ENCODE data around the gene CD28. TPM values are rescaled to one million over a fixed set of nuclear protein-coding genes. Genes with fewer than 3 reads are reported as not detected.

Gene CD28
- total RNA-seq, 2 donors from 2014 or later: not detected

DNA sequence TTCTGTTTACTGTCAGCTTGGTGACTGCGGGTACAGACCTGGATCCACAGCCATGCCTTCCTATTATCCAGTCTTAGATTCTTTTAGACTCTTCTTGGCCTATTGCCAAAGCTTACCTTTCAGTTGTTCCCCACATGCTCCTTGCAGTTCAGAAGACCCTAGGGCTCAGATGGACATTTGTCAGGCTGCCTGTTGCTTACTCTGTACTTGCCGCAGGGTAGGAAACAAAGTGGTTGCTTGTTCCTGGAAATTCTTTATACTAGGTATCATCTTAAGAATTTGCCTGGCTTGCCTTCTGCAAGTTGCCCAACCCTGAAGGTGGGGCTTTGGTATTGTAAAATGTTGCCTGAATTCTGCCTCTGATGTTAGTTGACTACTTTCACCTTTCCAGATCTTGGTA is 24.4 kb downstream of the CD28 start:
- peaks cover 7% of the 10 kb centered on the region for H3K4me1 Mint-ChIP-seq
- H3K27me3 Mint-ChIP-seq (ENCODE audit: insufficient read depth): no peaks in the 10 kb centered on the region
- H3K27ac Mint-ChIP-seq: no peak overlapping the region
- WGBS, 2 experiments (ENCODE audit: insufficient coverage in 1 of 2, insufficient read length in 1 of 2): 91 to 94% methylated on average over 2 of the region's 2 CpGs
- Histone ChIP-seq H3K27ac (ENCODE audit: low read depth, low read length) (no peak overlapping the region), H3K9me3 (ENCODE audit: control insufficient read depth, low read length) (no peaks in the 10 kb centered on the region), H3K4me3 (ENCODE audit: low read length) (no peak overlapping the region), H3K9ac (ENCODE audit: extremely low read depth, low read length, poor library complexity, severe bottlenecking) (no peak overlapping the region), H3K27me3 (ENCODE audit: control insufficient read depth, insufficient read depth, low read length, poor library complexity, severe bottlenecking) (no peaks in the 10 kb centered on the region), H3K36me3 (ENCODE audit: control insufficient read depth, insufficient read depth, low read length) (no peaks in the 10 kb centered on the region), H3K4me1 (ENCODE audit: control insufficient read depth, insufficient read depth, low read length) (no peaks in the 10 kb centered on the region)
- no peak for DNase-seq
- no peak for TF ChIP-seq CTCF (conservative IDR thresholded peaks at IDR 0.05)
- no peaks in the 10 kb centered on the region for H3K36me3 Mint-ChIP-seq (ENCODE audit: low read depth)
- H3K4me3 Mint-ChIP-seq: no peak overlapping the region
- no peaks in the 10 kb centered on the region for H3K9me3 Mint-ChIP-seq

DNA sequence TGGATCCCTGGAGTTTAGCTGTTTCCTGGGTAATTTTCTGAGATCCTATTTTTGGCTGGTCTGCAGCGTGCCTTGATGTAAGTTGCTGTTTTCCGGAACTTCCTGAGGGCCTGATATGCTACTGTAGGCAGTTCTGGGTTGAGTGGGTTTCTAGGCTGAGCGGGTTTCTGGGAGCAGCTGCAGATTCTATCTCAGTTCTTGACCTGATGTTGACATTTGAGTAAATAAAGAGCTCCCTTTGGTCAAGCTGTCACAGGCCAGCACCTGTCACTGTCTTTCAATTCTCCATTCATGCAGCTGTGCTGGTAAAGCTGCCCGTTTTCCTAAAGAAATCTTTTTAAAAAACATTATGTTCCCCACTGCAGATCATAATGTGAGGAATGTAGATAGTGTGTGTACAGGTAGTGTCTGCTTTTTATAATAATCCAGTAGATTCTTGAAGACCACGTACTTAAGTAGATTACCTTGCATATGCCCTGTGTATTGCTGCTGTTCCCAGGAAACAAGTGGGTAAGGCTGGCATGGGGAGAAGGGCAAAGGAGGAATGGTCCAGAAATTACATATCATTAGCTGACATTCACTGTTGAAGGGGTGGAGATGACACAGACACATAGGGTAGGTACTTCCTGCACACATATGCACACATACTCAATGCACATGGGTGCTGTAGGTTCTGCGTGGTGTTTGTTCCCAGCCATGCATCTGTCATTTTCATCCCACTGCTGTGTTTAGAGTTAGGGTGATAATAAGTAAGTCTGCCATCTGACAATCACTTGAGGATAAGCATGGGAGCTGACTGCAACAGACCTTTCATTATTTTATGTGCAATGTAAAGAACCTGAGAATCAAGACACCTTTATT is 25.9 kb downstream of the CD28 start:
- H3K27me3 ChIP-seq (ENCODE audit: control insufficient read depth, insufficient read depth, low read length, poor library complexity, severe bottlenecking): no peaks in the 10 kb centered on the region
- H3K36me3 ChIP-seq (ENCODE audit: control insufficient read depth, insufficient read depth, low read length): no peaks in the 10 kb centered on the region
- no peak for DNase-seq
- no peaks in the 10 kb centered on the region for H3K9me3 ChIP-seq (ENCODE audit: control insufficient read depth, low read length)
- no peak for TF ChIP-seq CTCF (conservative IDR thresholded peaks at IDR 0.05)
- no peaks in the 10 kb centered on the region for H3K27me3 Mint-ChIP-seq (ENCODE audit: insufficient read depth)
- no peaks in the 10 kb centered on the region for H3K4me1 ChIP-seq (ENCODE audit: control insufficient read depth, insufficient read depth, low read length)
- 90 to 92% methylated on average over 4 to 6 of the region's 6 CpGs for WGBS, 2 experiments (ENCODE audit: insufficient coverage in 1 of 2, insufficient read length in 1 of 2)
- peaks cover 7% of the 10 kb centered on the region for H3K4me1 Mint-ChIP-seq
- no peaks in the 10 kb centered on the region for H3K36me3 Mint-ChIP-seq (ENCODE audit: low read depth)
- no peaks in the 10 kb centered on the region for H3K9me3 Mint-ChIP-seq
- no peak overlapping the region for H3K4me3 ChIP-seq (ENCODE audit: low read length)
- H3K27ac ChIP-seq (ENCODE audit: low read depth, low read length): no peak overlapping the region
- H3K27ac Mint-ChIP-seq: no peak overlapping the region
- H3K9ac ChIP-seq (ENCODE audit: extremely low read depth, low read length, poor library complexity, severe bottlenecking): no peak overlapping the region
- no peak overlapping the region for H3K4me3 Mint-ChIP-seq

DNA sequence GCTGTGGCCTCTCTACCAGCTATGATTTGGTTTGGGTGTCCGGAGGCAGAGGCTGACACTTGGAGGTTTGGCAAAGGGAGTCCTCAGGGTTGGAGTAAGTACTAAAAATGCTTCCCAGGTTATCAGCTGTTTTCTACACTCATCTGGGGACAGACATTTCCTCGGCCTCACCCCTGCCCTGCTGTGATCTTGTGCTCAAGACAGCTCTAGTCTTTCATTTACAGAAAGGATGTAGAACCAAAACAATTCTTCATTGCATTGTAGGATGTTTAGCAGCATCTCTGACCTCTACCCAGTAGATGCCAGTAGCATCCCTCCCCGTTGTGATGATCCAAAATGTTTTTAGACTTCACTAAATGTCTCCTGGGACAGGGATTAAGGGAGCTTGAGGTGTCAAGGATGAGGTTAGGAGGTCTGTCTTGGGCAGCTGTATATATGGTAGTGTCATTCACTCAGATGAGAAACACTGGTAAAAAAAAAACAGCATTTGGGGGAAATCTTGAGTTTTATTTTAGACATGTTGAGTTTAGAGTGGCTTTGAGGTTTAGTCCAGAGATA is 26.6 kb downstream of the CD28 start:
- no peak overlapping the region for H3K4me3 Mint-ChIP-seq
- no peak for TF ChIP-seq CTCF (conservative IDR thresholded peaks at IDR 0.05)
- no peaks in the 10 kb centered on the region for H3K9me3 ChIP-seq (ENCODE audit: control insufficient read depth, low read length)
- WGBS, 2 experiments (ENCODE audit: insufficient coverage in 1 of 2, insufficient read length in 1 of 2): 81 to 92% methylated on average over 2 to 3 of the region's 3 CpGs
- H3K27me3 ChIP-seq (ENCODE audit: control insufficient read depth, insufficient read depth, low read length, poor library complexity, severe bottlenecking): no peaks in the 10 kb centered on the region
- no peaks in the 10 kb centered on the region for H3K9me3 Mint-ChIP-seq
- no peaks in the 10 kb centered on the region for H3K36me3 ChIP-seq (ENCODE audit: control insufficient read depth, insufficient read depth, low read length)
- no peaks in the 10 kb centered on the region for H3K4me1 ChIP-seq (ENCODE audit: control insufficient read depth, insufficient read depth, low read length)
- no peaks in the 10 kb centered on the region for H3K36me3 Mint-ChIP-seq (ENCODE audit: low read depth)
- no peaks in the 10 kb centered on the region for H3K27me3 Mint-ChIP-seq (ENCODE audit: insufficient read depth)
- no peak overlapping the region for H3K9ac ChIP-seq (ENCODE audit: extremely low read depth, low read length, poor library complexity, severe bottlenecking)
- H3K4me3 ChIP-seq (ENCODE audit: low read length): no peak overlapping the region
- DNase-seq: no peak
- peaks cover 7% of the 10 kb centered on the region for H3K4me1 Mint-ChIP-seq
- H3K27ac ChIP-seq (ENCODE audit: low read depth, low read length): no peak overlapping the region
- no peak overlapping the region for H3K27ac Mint-ChIP-seq

All from endodermal cell (in vitro differentiated cells).